ENCODE data around the gene PTK6.

- TF ChIP-seq CTCF (IDR thresholded peaks at IDR 0.05; ENCODE audit: low read length): no peak
- no peak for TF ChIP-seq EZH2 (IDR thresholded peaks at IDR 0.05; ENCODE audit: borderline replicate concordance, low read length)
Measured at GRCh38 chr20:63582382-63583063, 45.3 kb upstream of the PTK6 start.
